ENCODE results near the gene TERC.
A peak's percentile ranks its signal among the peaks of the same experiment; 100 is the strongest.

GRCh38 chr3:169744366-169745054, 20.4 kb downstream of the TERC start:
- TF ChIP-seq SIN3A (IDR thresholded peaks at IDR 0.05; ENCODE audit: low read depth) = no peak
- TF ChIP-seq CTCF (IDR thresholded peaks at IDR 0.05 in 2 of 3, conservative IDR thresholded peaks at IDR 0.05 in 1 of 3; ENCODE audit: borderline replicate concordance in 1 of 3, insufficient read depth in 1 of 3, low read depth in 2 of 3, low read length in 2 of 3) = peak in 2 of 3 experiments; percentile 48 to 59; a peak in 3 of 6 replicates
- no peak for TF ChIP-seq ATF3 (IDR thresholded peaks at IDR 0.05)
- no peak for TF ChIP-seq POLR2A (IDR thresholded peaks at IDR 0.05; ENCODE audit: borderline replicate concordance, extremely low read depth, insufficient read depth, insufficient read length)
- TF ChIP-seq EZH2phosphoT487 (IDR thresholded peaks at IDR 0.05; ENCODE audit: borderline replicate concordance) = no peak
- no peak for TF ChIP-seq POLR2AphosphoS5 (IDR thresholded peaks at IDR 0.05; ENCODE audit: low read depth, low read length)
- TF ChIP-seq EZH2 (IDR thresholded peaks at IDR 0.05) = no peak
- no peak for TF ChIP-seq JUND (IDR thresholded peaks at IDR 0.05)
- no peak for TF ChIP-seq ZBTB33 (IDR thresholded peaks at IDR 0.05; ENCODE audit: extremely low read depth, insufficient replicate concordance, low read length)
- TF ChIP-seq EGR1 (IDR thresholded peaks at IDR 0.05; ENCODE audit: low read depth) = no peak
- TF ChIP-seq REST (IDR thresholded peaks at IDR 0.05; ENCODE audit: low read depth) = no peak
- no peak for TF ChIP-seq ZFX (IDR thresholded peaks at IDR 0.05)
- TF ChIP-seq CEBPB (IDR thresholded peaks at IDR 0.05; ENCODE audit: low read depth) = no peak
